H1 (cell line): ENCODE results near the gene CLEC7A. TPM values are rescaled to one million over a fixed set of nuclear protein-coding genes. Genes with fewer than 3 reads are reported as not detected.

Source experiments
- CTCF ChIA-PET: fragments of 300-600 bp; sonication (Branson Sonifier 250); formaldehyde crosslinking; loops from one replicate; lab custom pipeline; 2021; ENCODE audit not compliant: partially characterized antibody; lab: Charles Lee
- POLR2A ChIA-PET: fragments of 300-600 bp; sonication (Branson Sonifier 250); formaldehyde crosslinking; loops from one replicate; lab custom pipeline; 2021; ENCODE audit warnings: inconsistent platforms; ENCODE audit not compliant: partially characterized antibody; lab: Charles Lee
- DNase-seq, 2 experiments: peaks; one replicate each; pipeline versions ENCODE4 v3.0.0 to v3.0.0-alpha.2; 2010 to 2022; ENCODE audit warnings: low spot score in 2 of 2, low read depth in 1 of 2, mixed read lengths in 1 of 2
- FAIRE-seq: peaks from 2 replicates; lab custom pipeline; 2011; peaks lifted over from hg19 to GRCh38; lab: Jason Lieb, UNC
- H2AFZ ChIP-seq: 2 replicates; pipeline ENCODE4 v1.8.1; 2012; ENCODE audit warnings: low read length, inconsistent platforms
- H2AK5ac ChIP-seq: 2 replicates; pipeline ENCODE4 v1.6.1; 2013; ENCODE audit warnings: low read depth, low read length
- H2BK120ac ChIP-seq: replicated peaks from 2 replicates; pipeline ENCODE3; 2013; ENCODE audit warnings: low read depth, low read length, inconsistent platforms
- H2BK12ac ChIP-seq: 2 replicates; pipeline ENCODE4 v1.6.1; 2013; ENCODE audit warnings: low read depth, low read length
- H2BK15ac ChIP-seq: 2 replicates; pipeline ENCODE4 v1.6.1; 2013; ENCODE audit warnings: low read length
- H2BK20ac ChIP-seq: 2 replicates; pipeline ENCODE4 v1.6.1; 2013; ENCODE audit warnings: low read length
- H2BK5ac ChIP-seq: 2 replicates; pipeline ENCODE4 v1.6.1; 2013; ENCODE audit warnings: low read depth, low read length
- H3K14ac ChIP-seq: 2 replicates; pipeline ENCODE4 v1.6.1; 2013; ENCODE audit warnings: inconsistent platforms; ENCODE audit not compliant: insufficient read length
- H3K18ac ChIP-seq: 2 replicates; pipeline ENCODE4 v1.6.1; 2013; ENCODE audit warnings: low read length; ENCODE audit errors: extremely low read depth
- H3K23ac ChIP-seq: 2 replicates; pipeline ENCODE4 v1.6.1; 2013; ENCODE audit warnings: inconsistent platforms; ENCODE audit not compliant: insufficient read length
- H3K23me2 ChIP-seq: 2 replicates; pipeline ENCODE4 v1.6.1; 2013; ENCODE audit warnings: low read depth, low read length
- H3K27ac ChIP-seq: 2 replicates; pipeline ENCODE4 v1.6.1; 2011; ENCODE audit warnings: low read depth, low read length, inconsistent platforms
- H3K27me3 ChIP-seq, 4 experiments: replicated peaks in 1 of 4; 1 replicate in 1 of 4; 2 replicates in 3 of 4; pipeline versions ENCODE4 v1.6.1 to v1.8.1; 2011 to 2013; ENCODE audit warnings: low read length in 3 of 4, mild to moderate bottlenecking in 3 of 4, inconsistent platforms in 2 of 4, mixed read lengths in 2 of 4, moderate library complexity in 1 of 4; ENCODE audit not compliant: control insufficient read depth in 3 of 4, insufficient read depth in 3 of 4; ENCODE audit errors: extremely low read depth in 1 of 4
- H3K36me3 ChIP-seq, 4 experiments: 2 replicates each; pipeline versions ENCODE4 v1.6.1 to v1.8.1; 2011 to 2013; ENCODE audit warnings: mild to moderate bottlenecking in 4 of 4, low read length in 3 of 4, moderate library complexity in 2 of 4, control low read depth in 1 of 4, inconsistent platforms in 1 of 4; ENCODE audit not compliant: insufficient read depth in 4 of 4, control insufficient read depth in 2 of 4
- H3K4ac ChIP-seq: replicated peaks from 2 replicates; pipeline ENCODE3; 2013; ENCODE audit warnings: low read length, low read depth, mixed read lengths, inconsistent platforms; ENCODE audit not compliant: insufficient read length
- H3K4me1 ChIP-seq, 4 experiments: replicated peaks in 1 of 4; 1 replicate in 1 of 4; 2 replicates in 3 of 4; pipeline versions ENCODE4 v1.6.1 to v1.8.1; 2011 to 2013; ENCODE audit warnings: low read length in 3 of 4, inconsistent platforms in 2 of 4, mixed read lengths in 1 of 4; ENCODE audit not compliant: insufficient read depth in 4 of 4, control insufficient read depth in 3 of 4
- H3K4me2 ChIP-seq, 2 experiments: 2 replicates each; pipeline versions ENCODE4 v1.6.1 to v1.8.1; 2011 to 2013; ENCODE audit warnings: low read depth in 2 of 2, low read length in 2 of 2, control low read depth in 1 of 2, inconsistent platforms in 1 of 2, mild to moderate bottlenecking in 1 of 2; ENCODE audit not compliant: insufficient read depth in 1 of 2
- H3K4me3 ChIP-seq, 4 experiments: fragments of 200-600, 300-600 bp in 1 of 4; sonication (generic), shearing (Covaris generic), sonication (Bioruptor Twin) in 1 of 4; 2 replicates each; pipeline versions ENCODE4 v1.5.1 to v1.8.1; 2011 to 2016; ENCODE audit warnings: low read length in 4 of 4, low read depth in 3 of 4, control low read depth in 2 of 4, inconsistent platforms in 2 of 4, mild to moderate bottlenecking in 2 of 4, mixed read lengths in 1 of 4, moderate library complexity in 1 of 4; ENCODE audit not compliant: insufficient read depth in 2 of 4; ENCODE audit errors: extremely low read depth in 1 of 4
- H3K56ac ChIP-seq: replicated peaks from 2 replicates; pipeline ENCODE3; 2013; ENCODE audit warnings: low read depth, mild to moderate bottlenecking, mixed read lengths, low read length, inconsistent platforms; ENCODE audit not compliant: insufficient read length
- H3K79me1 ChIP-seq: 2 replicates; pipeline ENCODE4 v1.6.1; 2013; ENCODE audit warnings: low read depth, low read length, control low read depth
- H3K79me2 ChIP-seq, 2 experiments: 2 replicates each; pipeline versions ENCODE4 v1.6.1 to v1.8.1; 2012 to 2013; ENCODE audit warnings: low read length in 2 of 2, mild to moderate bottlenecking in 2 of 2, inconsistent platforms in 1 of 2; ENCODE audit not compliant: insufficient read depth in 2 of 2, control insufficient read depth in 1 of 2
- H3K9ac ChIP-seq, 4 experiments: replicated peaks in 1 of 4; 1 replicate in 1 of 4; 2 replicates in 3 of 4; pipeline versions ENCODE4 v1.6.1 to v1.8.1; 2011 to 2013; ENCODE audit warnings: low read depth in 3 of 4, low read length in 3 of 4, control low read depth in 2 of 4, mild to moderate bottlenecking in 2 of 4, moderate library complexity in 2 of 4, inconsistent platforms in 1 of 4; ENCODE audit errors: extremely low read depth in 1 of 4
- H3K9me3 ChIP-seq, 2 experiments: 2 replicates each; pipeline versions ENCODE4 v1.6.1 to v1.8.1; 2012 to 2013; ENCODE audit warnings: mild to moderate bottlenecking in 2 of 2, moderate library complexity in 2 of 2, control low read depth in 1 of 2, inconsistent platforms in 1 of 2, low read depth in 1 of 2, low read length in 1 of 2, mixed read lengths in 1 of 2; ENCODE audit not compliant: insufficient read depth in 2 of 2
- H4K20me1 ChIP-seq, 2 experiments: replicated peaks in 1 of 2; 2 replicates each; pipeline versions ENCODE3 to v1.8.1; 2011 to 2013; ENCODE audit warnings: inconsistent platforms in 2 of 2, low read length in 2 of 2, mild to moderate bottlenecking in 1 of 2; ENCODE audit not compliant: insufficient read depth in 2 of 2, control insufficient read depth in 1 of 2
- H4K5ac ChIP-seq: 2 replicates; pipeline ENCODE4 v1.6.1; 2013; ENCODE audit warnings: low read length, low read depth, mixed read lengths, inconsistent platforms; ENCODE audit not compliant: insufficient read length
- H4K8ac ChIP-seq: 2 replicates; pipeline ENCODE4 v1.8.0; 2013; ENCODE audit warnings: mild to moderate bottlenecking, moderate library complexity, low read length, inconsistent platforms; ENCODE audit not compliant: insufficient read depth; ENCODE audit errors: extremely low read depth
- H4K91ac ChIP-seq: replicated peaks from 2 replicates; pipeline ENCODE3; 2013; ENCODE audit warnings: low read length, mixed read lengths, inconsistent platforms; ENCODE audit not compliant: insufficient read length
- BACH1 ChIP-seq: IDR thresholded peaks from 2 replicates; pipeline ENCODE4 v1.6.1; 2012; ENCODE audit warnings: low read length, improper control_type of control experiment
- BCL11A ChIP-seq, 2 experiments: IDR thresholded peaks; one replicate each; pipeline ENCODE4 v1.6.1; 2011; ENCODE audit warnings: low read depth in 2 of 2, low read length in 2 of 2, mild to moderate bottlenecking in 2 of 2
- FOSL1 ChIP-seq: IDR thresholded peaks from 2 replicates; pipeline ENCODE4 v1.6.1; 2011; ENCODE audit warnings: mild to moderate bottlenecking, low read depth, low read length, moderate library complexity; ENCODE audit not compliant: insufficient read depth
- HDAC6 ChIP-seq: IDR thresholded peaks from one replicate; pipeline ENCODE4 v1.7.1; 2012; ENCODE audit warnings: low read depth, mild to moderate bottlenecking, inconsistent platforms, low read length, moderate library complexity
- JUN ChIP-seq: IDR thresholded peaks from 2 replicates; pipeline ENCODE4 v1.6.1; 2011; ENCODE audit warnings: low read depth, mild to moderate bottlenecking, improper control_type of control experiment, low read length
- KDM1A ChIP-seq: fragments of 200-600, 300-600 bp; sonication (generic); IDR thresholded peaks from 2 replicates; pipeline ENCODE4 v1.7.1; 2016; ENCODE audit warnings: mild to moderate bottlenecking, low read length, borderline replicate concordance
- MAFK ChIP-seq: IDR thresholded peaks from 2 replicates; pipeline ENCODE4 v1.6.1; 2012; ENCODE audit warnings: low read depth, mild to moderate bottlenecking, improper control_type of control experiment, low read length
- MAX ChIP-seq: IDR thresholded peaks from 2 replicates; pipeline ENCODE4 v1.6.1; 2012; ENCODE audit warnings: inconsistent platforms
- POU5F1 ChIP-seq: IDR thresholded peaks from 2 replicates; pipeline ENCODE4 v1.6.1; 2011; ENCODE audit warnings: low read depth, mild to moderate bottlenecking, low read length, moderate library complexity
- TBP ChIP-seq: IDR thresholded peaks from 2 replicates; pipeline ENCODE4 v1.6.1; 2011; ENCODE audit warnings: low read depth, low read length, improper control_type of control experiment
- TCF12 ChIP-seq: IDR thresholded peaks from 2 replicates; pipeline ENCODE4 v1.6.1; 2011; ENCODE audit warnings: low read depth, mild to moderate bottlenecking, low read length
- TEAD4 ChIP-seq: IDR thresholded peaks from 2 replicates; pipeline ENCODE4 v1.6.1; 2012; ENCODE audit warnings: low read depth, low read length, inconsistent platforms, mixed read lengths
- WGBS, 2 experiments: shearing (Covaris generic) in 1 of 2; methylation state at CpG; one replicate each; pipeline versions ENCODE4 v1.1.6 to v1.1.7; 2013 to 2015; ENCODE audit warnings: low lambda C conversion rate in 2 of 2, mixed read lengths in 2 of 2, inconsistent platforms in 1 of 2, low coverage in 1 of 2, missing lambda C conversion rate in 1 of 2; ENCODE audit not compliant: insufficient replicate concordance in 2 of 2, insufficient coverage in 1 of 2, insufficient read length in 1 of 2; ENCODE audit errors: extremely low coverage in 1 of 2, missing lambda C conversion rate in 1 of 2; 5-methylcytosine and 5-hydroxymethylcytosine counted together
- polyA plus RNA-seq, 7 experiments: library from polyadenylated mRNA; depleted of rRNA in 3 of 7; stranded (reverse) in 5 of 7; unstranded in 2 of 7; fragments of >200 nt in 5 of 7; fragments of 200-250 nt in 2 of 7; gene quantifications; 1 replicate in 5 of 7; 2 replicates in 1 of 7; 4 replicates in 1 of 7; pipeline versions ENCODE4 v1.2.1 to v1.2.3, GENCODE V29; 2011 to 2013; ENCODE audit warnings: missing spikeins in 2 of 7, mixed read lengths in 2 of 7
- total RNA-seq: library from RNA; stranded (reverse); fragmentation: NEBNext Ultra II Directional; extraction: Animal tissue kit (Norgen Biotek cat#: 25700); gene quantifications from 2 replicates; pipeline ENCODE4 v1.2.1, GENCODE V29; 2021

Gene CLEC7A
- total and polyA plus RNA-seq, 2 of the 8 experiments (the other 6 are each of a cell fraction or from before 2014, with no cell fraction given), result 0.09 to 0.15 TPM

- Histone ChIP-seq H2BK5ac (no peak overlapping the region), H2AK5ac (no peak overlapping the region), H3K79me1 (no peaks in the 10 kb centered on the region), H3K79me2 (no peaks in the 10 kb centered on the region), H2AFZ (no peak overlapping the region), H4K5ac (no peak overlapping the region), H3K4ac (no peak overlapping the region), H3K18ac (no peak overlapping the region), H3K9me3 (no peaks in the 10 kb centered on the region), H3K23me2 (no peaks in the 10 kb centered on the region), H3K14ac (no peak overlapping the region), H3K23ac (no peak overlapping the region), H2BK20ac (no peak overlapping the region), H3K56ac (no peak overlapping the region), H3K27ac (no peak overlapping the region), H4K20me1 (no peaks in the 10 kb centered on the region), H2BK120ac (no peak overlapping the region), H2BK15ac (no peak overlapping the region), H3K4me1 (no peaks in the 10 kb centered on the region), H3K4me2 (no peak overlapping the region), H3K36me3 (no peaks in the 10 kb centered on the region), H3K4me3 (no peak overlapping the region), H3K27me3 (no peaks in the 10 kb centered on the region), H2BK12ac (no peak overlapping the region), H4K8ac (no peak overlapping the region), H3K9ac (no peak overlapping the region), H4K91ac (no peak overlapping the region)
- DNase-seq (no peak), FAIRE-seq (no peak)
- ChIA-PET CTCF (interaction anchor here (0.6 to 1.8 kb wide), 4 partner anchors 11 to 511 kb away, joined by 3 to 5 read pairs (median 4); no protein-coding TSS in a partner anchor), POLR2A (interaction anchor here (0.6 kb wide), 1 partner anchor 12 kb away, joined by 3 read pairs; no protein-coding TSS in a partner anchor)
- 71% methylated on average over 3 of the region's 3 CpGs; no CpG with 5 or more reads in 1 of the 2 experiments for WGBS, 2 experiments
- TF ChIP-seq TCF12 (no peak), JUN (no peak), TBP (no peak), BACH1 (no peak), FOSL1 (no peak), KDM1A (no peak), BCL11A (IDR thresholded peaks at IDR 0.05; ENCODE audit: low read depth in 2 of 2, low read length in 2 of 2) (no peak), MAFK (no peak), TEAD4 (no peak), POU5F1 (no peak), HDAC6 (no peak), MAX (no peak)
Observed at GRCh38 chr12:10159280-10159679, 29.3 kb upstream of the CLEC7A start.
